ENCODE measurements around the gene NXNL2. TPM values are rescaled to one million over a fixed set of nuclear protein-coding genes. Genes with fewer than 3 reads are reported as not detected.

NXNL2 gene
- total RNA-seq, 1 experiment from 2014 or later = 2.2 TPM

- TF ChIP-seq ZNF512 (CRISPR knock-in tag; IDR thresholded peaks at IDR 0.05; ENCODE audit: borderline replicate concordance) = no peak
- 0 out of 2 replicates have a peak, but pooled peaks have one; percentile 71 for TF ChIP-seq E2F4 (CRISPR knock-in tag; IDR thresholded peaks at IDR 0.05; ENCODE audit: borderline replicate concordance, low read depth)
- peak; percentile 87 for TF ChIP-seq CREB1 (CRISPR knock-in tag; IDR thresholded peaks at IDR 0.05)
- TF ChIP-seq PRRX2 (CRISPR knock-in tag; IDR thresholded peaks at IDR 0.05) = no peak
- peak; percentile 37; the same call in 1 of the 2 replicates for TF ChIP-seq PRDM15 (CRISPR knock-in tag; IDR thresholded peaks at IDR 0.05)
- TF ChIP-seq FOXP4 (CRISPR knock-in tag; IDR thresholded peaks at IDR 0.05) = peak; percentile 87
- 0 out of 2 replicates have a peak, but pooled peaks have one; percentile 76 for TF ChIP-seq NFE2L1 (CRISPR knock-in tag; IDR thresholded peaks at IDR 0.05)
- TF ChIP-seq ETV6 (CRISPR knock-in tag; IDR thresholded peaks at IDR 0.05) = peak; percentile 91
- peak; percentile 77; the same call in 1 of the 2 replicates for TF ChIP-seq ESRRA (CRISPR knock-in tag; IDR thresholded peaks at IDR 0.05; ENCODE audit: borderline replicate concordance)
- peak; percentile 91 for TF ChIP-seq SMAD3 (CRISPR knock-in tag; IDR thresholded peaks at IDR 0.05; ENCODE audit: borderline replicate concordance)
- 0 out of 2 replicates have a peak, but pooled peaks have one; percentile 7 for TF ChIP-seq PREB (CRISPR knock-in tag; IDR thresholded peaks at IDR 0.05; ENCODE audit: borderline replicate concordance)
- peak; percentile 72; the same call in 1 of the 2 replicates for TF ChIP-seq FOXK1 (CRISPR knock-in tag; IDR thresholded peaks at IDR 0.05)
- TF ChIP-seq ELF4 (CRISPR knock-in tag; IDR thresholded peaks at IDR 0.05; ENCODE audit: low read depth) = 0 out of 2 replicates have a peak, but pooled peaks have one; percentile 83
- 0 out of 2 replicates have a peak, but pooled peaks have one; percentile 2 for TF ChIP-seq ZNF121 (CRISPR knock-in tag; IDR thresholded peaks at IDR 0.05)
- TF ChIP-seq ZNF263 (CRISPR knock-in tag; IDR thresholded peaks at IDR 0.05; ENCODE audit: low read depth) = 0 out of 2 replicates have a peak, but pooled peaks have one; percentile 47
- peak; percentile 96 for TF ChIP-seq MAX (CRISPR knock-in tag; IDR thresholded peaks at IDR 0.05)
- TF ChIP-seq ZNF232 (CRISPR knock-in tag; IDR thresholded peaks at IDR 0.05) = peak; percentile 93; the same call in 1 of the 2 replicates
- TF ChIP-seq E2F5 (CRISPR knock-in tag; IDR thresholded peaks at IDR 0.05) = peak; percentile 83
- 0 out of 2 replicates have a peak, but pooled peaks have one; percentile 65 for TF ChIP-seq SP1 (CRISPR knock-in tag; conservative IDR thresholded peaks at IDR 0.05)
- no peak for TF ChIP-seq RORB (CRISPR knock-in tag; IDR thresholded peaks at IDR 0.05)
- peak; percentile 90 for TF ChIP-seq ZBTB43 (CRISPR knock-in tag; IDR thresholded peaks at IDR 0.05)
- peak; percentile 74 for TF ChIP-seq USF1 (CRISPR knock-in tag; IDR thresholded peaks at IDR 0.05)
- peak; percentile 93 for TF ChIP-seq TP53 (CRISPR knock-in tag; IDR thresholded peaks at IDR 0.05)
These were observed 446 bp downstream of the NXNL2 start (continued) for GRCh38 chr9:88535226-88536022.

All from WTC11 (cell line).